Sigmoid colon (tissue), 7 donors: Measurements from ENCODE around the gene MX1. TPM values are rescaled to one million over a fixed set of nuclear protein-coding genes. Genes with fewer than 3 reads are reported as not detected.

ENCODE experiments used
- DNase-seq: peaks from one replicate; pipeline ENCODE4 v3.0.0-alpha.2; 2019
- H3K27ac ChIP-seq, 4 donors: fragments of 200-600 bp; sonication (generic); one replicate each; pipeline ENCODE4 v1.5.1; 2016 to 2019; ENCODE audit warnings: mild to moderate bottlenecking in 1 of 4
- H3K27me3 ChIP-seq, 3 donors: fragments of 200-600 bp; sonication (generic); one replicate each; pipeline ENCODE4 v1.5.1; 2019; ENCODE audit warnings: mild to moderate bottlenecking in 1 of 3
- H3K36me3 ChIP-seq, 4 donors: fragments of 200-600 bp; sonication (generic); one replicate each; pipeline ENCODE4 v1.5.1; 2016 to 2019
- H3K4me1 ChIP-seq, 4 donors: fragments of 200-600 bp; sonication (generic); one replicate each; pipeline ENCODE4 v1.5.1; 2017 to 2019
- H3K4me3 ChIP-seq, 4 donors: fragments of 200-600 bp; sonication (generic); one replicate each; pipeline ENCODE4 v1.5.1; 2017 to 2019; ENCODE audit warnings: mild to moderate bottlenecking in 2 of 4, moderate library complexity in 1 of 4
- H3K9me3 ChIP-seq, 4 donors: fragments of 200-600 bp in 3 of 4; sonication (generic) in 3 of 4; one replicate each; pipeline versions ENCODE4 v1.5.1 to v1.6.1; 2013 to 2019
- EP300 ChIP-seq, 4 donors: sonication (generic); formaldehyde crosslinking; IDR thresholded peaks; one replicate each; pipeline ENCODE4 v1.6.1; 2017; ENCODE audit warnings: antibody characterized with exemption in 4 of 4
- POLR2A ChIP-seq, 2 donors: fragments of 450-650 bp; IDR thresholded peaks; one replicate each; pipeline ENCODE4 v1.6.1; 2016; ENCODE audit warnings: antibody characterized with exemption in 2 of 2, mild to moderate bottlenecking in 2 of 2, moderate library complexity in 2 of 2
- POLR2AphosphoS5 ChIP-seq, 4 donors: sonication (generic); formaldehyde crosslinking; IDR thresholded peaks; one replicate each; pipeline ENCODE4 v1.6.1; 2017; ENCODE audit warnings: antibody characterized with exemption in 4 of 4
- WGBS, 2 donors: extraction: QIAGEN DNeasy Blood & Tissue Kit; methylation state at CpG; one replicate each; pipeline ENCODE4 v1.1.7; 2013; 5-methylcytosine and 5-hydroxymethylcytosine counted together
- intact Hi-C: fragments of 100-400 bp; cut with DNase I; formaldehyde crosslinking; loops from one replicate; pipeline ENCODE4 v1.15.1; 2023
- polyA plus RNA-seq, 3 donors: library from polyadenylated mRNA; stranded (reverse); fragments of 200-250 nt; gene quantifications; one replicate each; pipeline ENCODE4 v1.2.3, GENCODE V29; 2013
- total RNA-seq, 4 donors: library from RNA; depleted of rRNA; stranded (reverse); fragments of >200 nt; gene quantifications; one replicate each; pipeline ENCODE4 v1.1.0, GENCODE V29; 2016
- TF ChIP-seq, protein P1 (sequence below), 4 experiments: fragments of 450-650 bp in 3 of 4; fragments of 200-600 bp in 1 of 4; IDR thresholded peaks; one replicate each; pipeline ENCODE4 v1.5.1; 2016 to 2019; ENCODE audit warnings: antibody characterized with exemption in 4 of 4, mild to moderate bottlenecking in 3 of 4, moderate library complexity in 2 of 4
- donor health status: healthy with polysubstance abuse.
- donor health status: Bipolar disorder and iron deficiency.
- donor health status: healthy.

Gene MX1
- total and polyA plus RNA-seq, 7 donors: 8.6 to 76.7 (median 27.8) TPM

- peaks cover 0 to 79% (median 0%) of the 10 kb centered on the region in 4 donors for H3K36me3 ChIP-seq
- H3K27me3 ChIP-seq: no peaks in the 10 kb centered on the region
- H3K4me1 ChIP-seq: no peaks in the 10 kb centered on the region
- TF ChIP-seq POLR2A (IDR thresholded peaks at IDR 0.05): no peak
- TF ChIP-seq EP300 (IDR thresholded peaks at IDR 0.05): no peak
- no peak overlapping the region for H3K4me3 ChIP-seq
- no peak overlapping the region for H3K27ac ChIP-seq
- WGBS, 2 donors: 67 to 80% methylated on average over 16 of the region's 16 CpGs
- no peaks in the 10 kb centered on the region for H3K9me3 ChIP-seq
- intact Hi-C loops: no loop called here
- no peak for DNase-seq
Observed at GRCh38 chr21:41451753-41452676, 26.0 kb downstream of the MX1 start.

- no peaks in the 10 kb centered on the region for H3K27me3 ChIP-seq
- 92 to 95% methylated on average over 3 of the region's 3 CpGs for WGBS, 2 donors
- H3K27ac ChIP-seq: no peak overlapping the region
- H3K36me3 ChIP-seq: peaks cover 0 to 80% (median 0%) of the 10 kb centered on the region in 4 donors
- H3K4me1 ChIP-seq: no peaks in the 10 kb centered on the region
- H3K9me3 ChIP-seq: no peaks in the 10 kb centered on the region
- DNase-seq: no peak
- no peak overlapping the region for H3K4me3 ChIP-seq
- TF ChIP-seq EP300 (IDR thresholded peaks at IDR 0.05) (no peak), POLR2AphosphoS5 (IDR thresholded peaks at IDR 0.05) (no peak), POLR2A (IDR thresholded peaks at IDR 0.05) (no peak)
- TF ChIP-seq, protein P1, sequence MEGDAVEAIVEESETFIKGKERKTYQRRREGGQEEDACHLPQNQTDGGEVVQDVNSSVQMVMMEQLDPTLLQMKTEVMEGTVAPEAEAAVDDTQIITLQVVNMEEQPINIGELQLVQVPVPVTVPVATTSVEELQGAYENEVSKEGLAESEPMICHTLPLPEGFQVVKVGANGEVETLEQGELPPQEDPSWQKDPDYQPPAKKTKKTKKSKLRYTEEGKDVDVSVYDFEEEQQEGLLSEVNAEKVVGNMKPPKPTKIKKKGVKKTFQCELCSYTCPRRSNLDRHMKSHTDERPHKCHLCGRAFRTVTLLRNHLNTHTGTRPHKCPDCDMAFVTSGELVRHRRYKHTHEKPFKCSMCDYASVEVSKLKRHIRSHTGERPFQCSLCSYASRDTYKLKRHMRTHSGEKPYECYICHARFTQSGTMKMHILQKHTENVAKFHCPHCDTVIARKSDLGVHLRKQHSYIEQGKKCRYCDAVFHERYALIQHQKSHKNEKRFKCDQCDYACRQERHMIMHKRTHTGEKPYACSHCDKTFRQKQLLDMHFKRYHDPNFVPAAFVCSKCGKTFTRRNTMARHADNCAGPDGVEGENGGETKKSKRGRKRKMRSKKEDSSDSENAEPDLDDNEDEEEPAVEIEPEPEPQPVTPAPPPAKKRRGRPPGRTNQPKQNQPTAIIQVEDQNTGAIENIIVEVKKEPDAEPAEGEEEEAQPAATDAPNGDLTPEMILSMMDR (IDR thresholded peaks at IDR 0.05): no peak
- intact Hi-C loops: no loop called here
Observed at GRCh38 chr21:41453198-41453597, 27.2 kb downstream of the MX1 start.

DNA sequence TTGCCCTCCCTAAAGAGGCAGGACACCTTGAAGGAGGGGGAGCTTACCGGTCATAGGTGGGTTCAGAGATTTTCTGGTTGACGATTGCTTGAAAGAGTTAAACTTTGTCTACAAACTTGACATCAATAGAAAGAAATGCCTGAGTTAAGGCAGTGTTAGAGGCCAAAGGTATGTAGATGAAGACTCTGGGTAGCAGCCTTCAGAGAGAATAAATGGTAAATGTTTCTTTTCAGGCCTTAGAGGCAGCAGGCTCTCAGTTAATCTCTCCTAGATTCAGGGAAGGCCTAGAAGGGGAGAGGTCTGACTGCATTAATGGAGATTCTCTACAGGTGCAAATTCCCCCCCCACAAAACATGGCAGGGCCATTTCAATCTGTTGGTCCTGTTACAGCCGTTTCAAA, 27.7 kb downstream of the MX1 start:
- Histone ChIP-seq H3K36me3 (peaks cover 0 to 82% (median 0%) of the 10 kb centered on the region in 4 donors), H3K4me1 (no peaks in the 10 kb centered on the region), H3K4me3 (no peak overlapping the region), H3K27ac (no peak overlapping the region), H3K27me3 (no peaks in the 10 kb centered on the region), H3K9me3 (no peaks in the 10 kb centered on the region)
- no peak for DNase-seq
- TF ChIP-seq POLR2A (IDR thresholded peaks at IDR 0.05) (no peak), EP300 (IDR thresholded peaks at IDR 0.05) (no peak)
- intact Hi-C loops: no loop called here
- WGBS, 2 donors: 64 to 73% methylated on average over 3 of the region's 3 CpGs

DNA sequence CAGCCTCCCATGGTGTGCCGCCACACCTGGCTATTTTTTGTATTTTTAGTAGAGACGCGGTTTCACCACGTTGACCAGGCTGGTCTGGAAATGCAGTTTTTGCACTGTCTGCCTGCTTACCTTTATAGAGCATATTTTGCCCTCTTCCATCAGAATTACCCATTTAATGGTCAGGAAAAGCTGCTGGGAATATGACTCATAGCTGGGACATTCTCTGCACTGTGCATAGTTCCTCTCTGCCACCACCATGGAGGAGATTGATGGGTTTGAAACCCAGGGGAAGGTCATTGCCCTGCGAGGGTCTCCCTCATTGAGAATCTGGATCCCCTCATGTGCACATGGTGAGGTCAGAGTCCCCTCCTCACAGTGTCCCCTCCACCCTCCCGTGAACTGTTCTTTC, 32.1 kb downstream of the MX1 start:
- DNase-seq: no peak
- no peak for TF ChIP-seq POLR2A (IDR thresholded peaks at IDR 0.05)
- no peak for TF ChIP-seq POLR2AphosphoS5 (IDR thresholded peaks at IDR 0.05)
- no peak for TF ChIP-seq EP300 (IDR thresholded peaks at IDR 0.05)
- TF ChIP-seq, protein P1 (IDR thresholded peaks at IDR 0.05): no peak
- peaks cover 0 to 54% (median 0%) of the 10 kb centered on the region in 4 donors for H3K36me3 ChIP-seq
- no peak overlapping the region for H3K4me3 ChIP-seq
- no peaks in the 10 kb centered on the region for H3K27me3 ChIP-seq
- no peaks in the 10 kb centered on the region for H3K9me3 ChIP-seq
- WGBS, 2 donors: 92 to 95% methylated on average over 6 of the region's 6 CpGs
- H3K27ac ChIP-seq: no peak overlapping the region
- intact Hi-C loops: no loop called here
- H3K4me1 ChIP-seq: peaks cover 0 to 4% (median 0%) of the 10 kb centered on the region in 4 donors

DNA sequence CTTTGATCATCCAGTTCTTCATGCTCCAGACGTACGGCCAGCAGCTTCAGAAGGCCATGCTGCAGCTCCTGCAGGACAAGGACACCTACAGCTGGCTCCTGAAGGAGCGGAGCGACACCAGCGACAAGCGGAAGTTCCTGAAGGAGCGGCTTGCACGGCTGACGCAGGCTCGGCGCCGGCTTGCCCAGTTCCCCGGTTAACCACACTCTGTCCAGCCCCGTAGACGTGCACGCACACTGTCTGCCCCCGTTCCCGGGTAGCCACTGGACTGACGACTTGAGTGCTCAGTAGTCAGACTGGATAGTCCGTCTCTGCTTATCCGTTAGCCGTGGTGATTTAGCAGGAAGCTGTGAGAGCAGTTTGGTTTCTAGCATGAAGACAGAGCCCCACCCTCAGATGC, 32.5 kb downstream of the MX1 start:
- Histone ChIP-seq H3K4me3 (no peak overlapping the region), H3K36me3 (peaks cover 0 to 51% (median 0%) of the 10 kb centered on the region in 4 donors), H3K27me3 (no peaks in the 10 kb centered on the region), H3K4me1 (peaks cover 0 to 4% (median 0%) of the 10 kb centered on the region in 4 donors), H3K27ac (no peak overlapping the region), H3K9me3 (no peaks in the 10 kb centered on the region)
- no peak for DNase-seq
- TF ChIP-seq EP300 (IDR thresholded peaks at IDR 0.05) (no peak), POLR2AphosphoS5 (IDR thresholded peaks at IDR 0.05) (no peak), POLR2A (IDR thresholded peaks at IDR 0.05) (no peak)
- TF ChIP-seq, protein P1 (IDR thresholded peaks at IDR 0.05): no peak
- 94 to 95% methylated on average over 22 of the region's 22 CpGs for WGBS, 2 donors
- intact Hi-C loops: no loop called here
